CD4-positive, alpha-beta T cell (primary cell): ENCODE results near the gene WDFY2. TPM values are rescaled to one million over a fixed set of nuclear protein-coding genes. Genes with fewer than 3 reads are reported as not detected.
"Not testable (repeated sequence)": the region's sequence is repeated elsewhere in the genome, so short reads cannot be mapped to it uniquely, and the experiment has no call there.

Source experiments
- ATAC-seq: fragments of 200-7000 bp; cut with Tn5 transposase; one replicate; pipeline ENCODE4 v1.10.0; 2022; ENCODE audit warnings: mild to moderate bottlenecking; ENCODE audit not compliant: poor library complexity
- CTCF ChIA-PET: fragments of 350-600 bp; sonication (Branson Sonifier 250); formaldehyde crosslinking; loops from one replicate; lab custom pipeline; 2021; ENCODE audit warnings: antibody characterized with exemption, inconsistent platforms; lab: Charles Lee
- POLR2A ChIA-PET: fragments of 350-600 bp; sonication (Branson Sonifier 250); formaldehyde crosslinking; loops from one replicate; lab custom pipeline; 2021; ENCODE audit warnings: antibody characterized with exemption, inconsistent platforms; lab: Charles Lee
- DNase-seq, 14 experiments: peaks; one replicate each; pipeline ENCODE4 v3.0.0-alpha.2; 2013 to 2020; ENCODE audit warnings: mixed read lengths in 2 of 14
- H3K27ac ChIP-seq, 2 donors: one replicate each; pipeline versions ENCODE4 v1.5.1 to v1.7.0; 2013; ENCODE audit warnings: low read length in 2 of 2, low read depth in 1 of 2, mild to moderate bottlenecking in 1 of 2
- H3K27me3 ChIP-seq, 2 experiments: 1 replicate in 1 of 2; 2 replicates in 1 of 2; pipeline versions ENCODE4 v1.6.1 to v1.7.0; 2013; ENCODE audit warnings: low read length in 2 of 2, control low read depth in 1 of 2, mild to moderate bottlenecking in 1 of 2, moderate library complexity in 1 of 2; ENCODE audit not compliant: insufficient read depth in 2 of 2, control insufficient read depth in 1 of 2
- H3K36me3 ChIP-seq: one replicate; pipeline ENCODE4 v1.6.1; 2013; ENCODE audit warnings: low read length, control low read depth; ENCODE audit not compliant: insufficient read depth
- H3K4me1 ChIP-seq: one replicate; pipeline ENCODE4 v1.6.1; 2013; ENCODE audit warnings: low read length, control low read depth; ENCODE audit not compliant: insufficient read depth
- H3K4me3 ChIP-seq: one replicate; pipeline ENCODE4 v1.5.1; 2013; ENCODE audit warnings: mild to moderate bottlenecking, low read length, moderate library complexity
- H3K9me3 ChIP-seq, 2 experiments: 1 replicate in 1 of 2; 2 replicates in 1 of 2; pipeline versions ENCODE4 v1.6.1 to v1.7.0; 2013; ENCODE audit warnings: low read length in 2 of 2, mild to moderate bottlenecking in 2 of 2, control low read depth in 1 of 2, moderate library complexity in 1 of 2; ENCODE audit not compliant: control insufficient read depth in 1 of 2, insufficient read depth in 1 of 2
- H3K27ac Mint-ChIP-seq: one replicate; pipeline ENCODE4 v1.8.0; 2020; ENCODE audit warnings: mixed read lengths
- H3K27me3 Mint-ChIP-seq: one replicate; pipeline ENCODE4 v1.8.0; 2021; ENCODE audit warnings: mixed read lengths
- H3K36me3 Mint-ChIP-seq: one replicate; pipeline ENCODE4 v1.8.0; 2021; ENCODE audit warnings: low read depth, mixed read lengths
- H3K4me1 Mint-ChIP-seq: one replicate; pipeline ENCODE4 v1.8.0; 2021; ENCODE audit warnings: low read depth, mixed read lengths
- H3K4me3 Mint-ChIP-seq: one replicate; pipeline ENCODE4 v1.8.0; 2020; ENCODE audit warnings: mild to moderate bottlenecking, mixed read lengths
- H3K9me3 Mint-ChIP-seq: one replicate; pipeline ENCODE4 v1.8.0; 2020; ENCODE audit warnings: mixed read lengths
- CTCF ChIP-seq: fragments of 200-600 bp; IDR thresholded peaks from one replicate; pipeline ENCODE4 v1.8.0; 2022; ENCODE audit warnings: antibody characterized with exemption, mild to moderate bottlenecking
- intact Hi-C, 2 experiments: fragments of 100-400 bp; cut with DNase I in 1 of 2; cut with micrococcal nuclease in 1 of 2; formaldehyde crosslinking; loops; one replicate each; pipeline versions ENCODE4 v1.15.1 to v1.9.0; 2023 to 2025; cut with DNase I, micrococcal nuclease
- total RNA-seq, 174 experiments: library from RNA in 2 of 174; stranded (reverse) in 2 of 174; gene quantifications; one replicate each; pipeline ENCODE4 v1.2.3 and lab custom pipeline; 2021 to 2026

Gene WDFY2
- total RNA-seq, 2 experiments from 2014 or later = 21.4 to 21.9 TPM

DNA sequence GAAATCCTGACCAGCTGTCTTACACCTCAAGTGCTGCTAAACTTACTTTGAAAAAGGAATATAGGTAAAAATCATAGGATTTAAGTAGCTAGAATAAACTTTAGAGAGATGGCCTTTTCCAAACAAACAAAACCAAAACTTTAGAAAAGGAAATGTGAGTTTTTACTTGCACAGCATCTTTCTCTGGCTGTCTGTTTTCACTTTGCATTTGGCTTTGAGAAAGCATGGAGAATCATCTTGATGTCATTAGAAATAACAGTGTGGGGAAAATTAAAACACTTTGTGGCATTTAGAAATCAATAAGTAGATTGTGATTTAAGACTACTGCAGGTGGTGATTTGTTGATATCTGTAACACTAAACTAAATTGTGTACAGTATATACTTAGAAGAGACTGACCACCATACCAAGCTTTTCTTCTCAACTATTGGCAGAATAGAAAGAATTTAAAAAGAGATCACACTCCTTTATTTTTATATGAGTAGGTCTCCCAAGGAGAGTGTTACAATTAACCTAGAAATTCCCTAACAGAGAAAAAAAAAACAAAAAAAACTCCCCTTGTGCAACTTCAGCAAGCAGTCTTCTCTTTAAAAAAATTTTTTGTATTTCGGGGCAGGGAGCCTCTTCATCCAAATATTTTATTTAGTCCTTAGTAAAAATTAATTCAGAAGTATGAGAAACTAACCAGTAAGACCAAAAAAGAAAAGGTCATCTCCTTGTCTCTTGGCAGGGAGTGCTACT lies 6.1 kb downstream of the WDFY2 start:
- CTCF ChIA-PET = no interaction called here
- POLR2A ChIA-PET = interaction anchor here (0.9 to 1.3 kb wide), 2 partner anchors 136 to 138 kb away, joined by 3 to 5 read pairs; partner anchors contain the start of gene INTS6
- ATAC-seq (no peak), DNase-seq (no peak)
- H3K4me3 ChIP-seq = no peak overlapping the region
- Mint-ChIP-seq H3K36me3 (peaks cover 9% of the 10 kb centered on the region), H3K4me1 (peaks cover 75% of the 10 kb centered on the region), H3K9me3 (no peaks in the 10 kb centered on the region), H3K27ac (no peak overlapping the region), H3K4me3 (no peak overlapping the region), H3K27me3 (no peaks in the 10 kb centered on the region)
- peaks cover 2% of the 10 kb centered on the region for H3K4me1 ChIP-seq
- H3K9me3 ChIP-seq = no peaks in the 10 kb centered on the region
- no peak overlapping the region for H3K27ac ChIP-seq
- no peaks in the 10 kb centered on the region for H3K36me3 ChIP-seq
- intact Hi-C loops = no loop called here
- H3K27me3 ChIP-seq = no peaks in the 10 kb centered on the region
- TF ChIP-seq CTCF = no peak

DNA sequence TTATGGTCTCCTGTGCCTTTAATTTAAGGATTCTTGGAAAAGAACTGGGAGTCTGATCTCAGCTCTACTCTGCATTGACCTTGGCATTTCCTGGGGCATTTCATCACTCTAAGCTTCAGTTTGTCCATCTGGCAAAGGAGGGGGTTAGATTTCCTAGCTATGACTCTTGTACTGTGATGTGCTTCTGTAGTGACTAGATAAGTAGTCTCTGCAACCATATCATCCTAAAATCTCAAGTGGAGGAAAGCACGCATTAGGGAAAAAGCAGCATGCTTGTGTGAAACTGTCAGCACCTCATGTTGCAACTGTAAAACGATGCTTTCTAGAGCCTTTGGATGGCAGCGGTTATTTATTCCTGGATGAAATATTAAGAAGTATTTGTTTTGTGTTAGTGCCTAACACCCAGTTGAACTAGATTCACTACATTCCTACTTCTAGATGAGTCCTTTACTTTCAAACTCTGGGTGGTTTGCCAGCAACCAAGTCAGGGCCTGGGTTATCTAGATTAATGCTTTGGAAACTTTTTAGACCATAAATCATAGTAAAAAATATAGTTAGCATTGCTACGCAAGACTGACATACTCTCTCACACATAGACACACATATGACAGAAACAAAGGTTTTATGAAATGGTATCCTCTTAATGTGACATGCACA lies 6.8 kb downstream of the WDFY2 start:
- DNase-seq (no peak), ATAC-seq (no peak)
- no peak for TF ChIP-seq CTCF
- H3K9me3 ChIP-seq = no peaks in the 10 kb centered on the region
- Mint-ChIP-seq H3K9me3 (no peaks in the 10 kb centered on the region), H3K4me1 (peaks cover 73% of the 10 kb centered on the region), H3K27me3 (no peaks in the 10 kb centered on the region), H3K4me3 (no peak overlapping the region), H3K36me3 (peaks cover 5% of the 10 kb centered on the region), H3K27ac (no peak overlapping the region)
- H3K4me3 ChIP-seq = no peak overlapping the region
- H3K4me1 ChIP-seq = peaks cover 2% of the 10 kb centered on the region
- ChIA-PET CTCF (no interaction called here), POLR2A (no interaction called here)
- H3K27ac ChIP-seq = no peak overlapping the region
- H3K36me3 ChIP-seq = no peaks in the 10 kb centered on the region
- intact Hi-C loops = no loop called here
- H3K27me3 ChIP-seq = no peaks in the 10 kb centered on the region

DNA sequence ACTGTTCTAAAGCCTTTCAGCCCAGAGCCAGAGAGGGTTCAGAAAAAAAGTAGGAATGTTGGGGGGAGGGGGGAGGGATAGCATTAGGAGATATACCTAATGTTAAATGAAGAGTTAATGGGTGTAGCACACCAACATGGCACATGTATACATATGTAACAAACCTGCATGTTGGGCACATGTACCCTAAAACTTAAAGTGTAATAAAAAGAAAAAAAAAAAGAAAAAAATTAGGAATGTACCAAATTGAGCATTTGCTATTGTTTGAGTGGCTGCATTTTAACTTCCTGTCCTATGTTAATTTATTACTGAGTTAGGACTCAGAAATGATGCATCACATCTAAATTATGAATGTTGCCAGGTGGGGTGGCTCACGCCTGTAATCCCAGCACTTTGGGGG lies 7.7 kb downstream of the WDFY2 start:
- H3K4me1 ChIP-seq, DNase-seq, H3K27me3 ChIP-seq, H3K4me3 Mint-ChIP-seq, CTCF ChIA-PET, H3K27me3 Mint-ChIP-seq, intact Hi-C loops, H3K36me3 Mint-ChIP-seq, ATAC-seq, H3K36me3 ChIP-seq, H3K27ac ChIP-seq, H3K9me3 ChIP-seq, H3K9me3 Mint-ChIP-seq, H3K4me3 ChIP-seq, H3K27ac Mint-ChIP-seq: not testable (repeated sequence)
- H3K4me1 Mint-ChIP-seq = peaks cover 76% of the 10 kb centered on the region
- POLR2A ChIA-PET = interaction anchor here (1.1 kb wide), 1 partner anchor 23 kb away, joined by 3 read pairs; no protein-coding TSS in a partner anchor
